Activated CD4-positive, alpha-beta T cell treated with anti-CD3 and anti-CD28 coated beads for 36 hours (primary cell): ENCODE data around the gene TMX4. TPM values are rescaled to one million over a fixed set of nuclear protein-coding genes. Genes with fewer than 3 reads are reported as not detected.
"Not testable (repeated sequence)": the region's sequence is repeated elsewhere in the genome, so short reads cannot be mapped to it uniquely, and the experiment has no call there.

ENCODE experiments used
- ATAC-seq: fragments of 200-7000 bp; cut with Tn5 transposase; one replicate; pipeline ENCODE4 v1.10.0; 2021; ENCODE audit warnings: mild to moderate bottlenecking, moderate library complexity
- CTCF ChIA-PET: fragments of 350-600 bp; sonication (Branson Sonifier 250); formaldehyde crosslinking; loops from one replicate; lab custom pipeline; 2021; ENCODE audit warnings: antibody characterized with exemption; lab: Charles Lee
- POLR2A ChIA-PET: fragments of 350-600 bp; sonication (Branson Sonifier 250); formaldehyde crosslinking; loops from one replicate; lab custom pipeline; 2021; ENCODE audit warnings: antibody characterized with exemption, inconsistent platforms; lab: Charles Lee
- DNase-seq: peaks from one replicate; pipeline ENCODE4 v3.0.0-alpha.2; 2020
- H3K27ac Mint-ChIP-seq: one replicate; pipeline ENCODE4 v1.8.0; 2021; ENCODE audit warnings: mixed read lengths
- H3K27me3 Mint-ChIP-seq: one replicate; pipeline ENCODE4 v1.8.0; 2021; ENCODE audit warnings: mixed read lengths
- H3K36me3 Mint-ChIP-seq: one replicate; pipeline ENCODE4 v1.8.0; 2021; ENCODE audit warnings: low read depth, mixed read lengths
- H3K4me1 Mint-ChIP-seq: one replicate; pipeline ENCODE4 v1.8.0; 2021; ENCODE audit warnings: mixed read lengths
- H3K4me3 Mint-ChIP-seq: one replicate; pipeline ENCODE4 v1.8.0; 2021; ENCODE audit warnings: mild to moderate bottlenecking, moderate library complexity, mixed read lengths
- H3K9me3 Mint-ChIP-seq: one replicate; pipeline ENCODE4 v1.8.0; 2021; ENCODE audit warnings: low read depth, mixed read lengths
- intact Hi-C, 2 experiments: fragments of 100-400 bp; cut with DNase I in 1 of 2; cut with micrococcal nuclease in 1 of 2; formaldehyde crosslinking; loops; one replicate each; pipeline versions ENCODE4 v1.14.2 to v1.15.1; 2022 to 2024; cut with DNase I, micrococcal nuclease
- total RNA-seq, 2 experiments: library from RNA; stranded (reverse); gene quantifications; one replicate each; pipeline ENCODE4 v1.2.3, GENCODE V29; 2021

TMX4 gene
- total RNA-seq, 2 experiments from 2014 or later: 19.2 to 25.9 TPM

GRCh38 chr20:7971536-7972280 lies 47.9 kb downstream of the TMX4 start:
- POLR2A ChIA-PET: no interaction called here
- H3K4me3 Mint-ChIP-seq: no peak overlapping the region
- no peak overlapping the region for H3K27ac Mint-ChIP-seq
- peaks cover 5% of the 10 kb centered on the region for H3K27me3 Mint-ChIP-seq
- no peaks in the 10 kb centered on the region for H3K4me1 Mint-ChIP-seq
- intact Hi-C loops: loop anchor here in 1 of 2 experiments (10.0 kb wide), 1 partner anchor 63 kb away; no protein-coding TSS in a partner anchor
- DNase-seq (no peak), ATAC-seq (no peak)
- no peaks in the 10 kb centered on the region for H3K9me3 Mint-ChIP-seq
- CTCF ChIA-PET: interaction anchor here (1.0 kb wide), 1 partner anchor 10 kb away, joined by 3 read pairs; no protein-coding TSS in a partner anchor
- H3K36me3 Mint-ChIP-seq: no peaks in the 10 kb centered on the region

GRCh38 chr20:7967199-7967844 lies 52.2 kb downstream of the TMX4 start:
- peaks cover 8% of the 10 kb centered on the region for H3K27me3 Mint-ChIP-seq
- ChIA-PET CTCF (interaction anchor here (0.6 kb wide), 1 partner anchor 475 kb away, joined by 3 read pairs; no protein-coding TSS in a partner anchor), POLR2A (no interaction called here)
- DNase-seq (no peak), ATAC-seq (no peak)
- no peaks in the 10 kb centered on the region for H3K4me1 Mint-ChIP-seq
- no peak overlapping the region for H3K4me3 Mint-ChIP-seq
- no peaks in the 10 kb centered on the region for H3K36me3 Mint-ChIP-seq
- no peak overlapping the region for H3K27ac Mint-ChIP-seq
- H3K9me3 Mint-ChIP-seq: no peaks in the 10 kb centered on the region
- intact Hi-C loops: no loop called here

GRCh38 chr20:7966176-7966575 lies 53.4 kb downstream of the TMX4 start:
- ChIA-PET CTCF (no interaction called here), POLR2A (no interaction called here)
- intact Hi-C loops: no loop called here
- no peaks in the 10 kb centered on the region for H3K36me3 Mint-ChIP-seq
- no peak for DNase-seq
- H3K27me3 Mint-ChIP-seq: peaks cover 8% of the 10 kb centered on the region
- ATAC-seq: no peak
- no peak overlapping the region for H3K4me3 Mint-ChIP-seq
- no peaks in the 10 kb centered on the region for H3K4me1 Mint-ChIP-seq
- no peaks in the 10 kb centered on the region for H3K9me3 Mint-ChIP-seq
- no peak overlapping the region for H3K27ac Mint-ChIP-seq

GRCh38 chr20:7959484-7959883 lies 60.1 kb downstream of the TMX4 start:
- intact Hi-C loops: no loop called here
- no peak for ATAC-seq
- Mint-ChIP-seq H3K27me3 (peaks cover 23% of the 10 kb centered on the region), H3K9me3 (peaks cover 8% of the 10 kb centered on the region), H3K4me1 (no peaks in the 10 kb centered on the region), H3K36me3 (no peaks in the 10 kb centered on the region), H3K27ac (no peak overlapping the region), H3K4me3 (no peak overlapping the region)
- no peak for DNase-seq
- CTCF ChIA-PET: no interaction called here
- POLR2A ChIA-PET: no interaction called here

- H3K36me3 Mint-ChIP-seq, H3K4me1 Mint-ChIP-seq, intact Hi-C loops, POLR2A ChIA-PET, ATAC-seq, DNase-seq, H3K27ac Mint-ChIP-seq, H3K4me3 Mint-ChIP-seq, CTCF ChIA-PET: not testable (repeated sequence)
- Mint-ChIP-seq H3K27me3 (peaks cover 35% of the 10 kb centered on the region), H3K9me3 (peaks cover 15% of the 10 kb centered on the region)
These were observed 63.0 kb downstream of the TMX4 start for GRCh38 chr20:7956561-7956960.

GRCh38 chr20:7950387-7950786 lies 69.2 kb downstream of the TMX4 start:
- no peak overlapping the region for H3K4me3 Mint-ChIP-seq
- no peak for DNase-seq
- peaks cover 23% of the 10 kb centered on the region for H3K27me3 Mint-ChIP-seq
- CTCF ChIA-PET: no interaction called here
- POLR2A ChIA-PET: no interaction called here
- H3K27ac Mint-ChIP-seq: no peak overlapping the region
- no peak for ATAC-seq
- peaks cover 19% of the 10 kb centered on the region for H3K9me3 Mint-ChIP-seq
- no peaks in the 10 kb centered on the region for H3K4me1 Mint-ChIP-seq
- peaks cover 2% of the 10 kb centered on the region for H3K36me3 Mint-ChIP-seq
- intact Hi-C loops: no loop called here

- Mint-ChIP-seq H3K27me3 (peaks cover 7% of the 10 kb centered on the region), H3K27ac (no peak overlapping the region), H3K36me3 (no peaks in the 10 kb centered on the region), H3K4me3 (no peak overlapping the region), H3K4me1 (no peaks in the 10 kb centered on the region), H3K9me3 (peaks cover 12% of the 10 kb centered on the region)
- DNase-seq (no peak), ATAC-seq (no peak)
- intact Hi-C loops: no loop called here
- POLR2A ChIA-PET: no interaction called here
- CTCF ChIA-PET: no interaction called here
These were observed 75.7 kb downstream of the TMX4 start for GRCh38 chr20:7943891-7944290.

GRCh38 chr20:7940341-7940740 lies 79.2 kb downstream of the TMX4 start, which contains the start of gene HAO1:
TSS of gene HAO1 (minus strand) at chr20:7940458. CDS start at chr20:7940422, 36 bp downstream.
- H3K36me3 Mint-ChIP-seq: no peaks in the 10 kb centered on the region
- H3K4me3 Mint-ChIP-seq: no peak within 1 kb of the TSS
- intact Hi-C loops: no loop called here
- peaks cover 7% of the 10 kb centered on the region for H3K27me3 Mint-ChIP-seq
- ChIA-PET POLR2A (no interaction called here), CTCF (no interaction called here)
- H3K4me1 Mint-ChIP-seq: no peaks in the 10 kb centered on the region
- no peak for DNase-seq
- H3K27ac Mint-ChIP-seq: no peak within 1 kb of the TSS
- no peaks in the 10 kb centered on the region for H3K9me3 Mint-ChIP-seq
- ATAC-seq: no peak

GRCh38 chr20:7939663-7940062 lies 79.9 kb downstream of the TMX4 start:
- Mint-ChIP-seq H3K4me3 (no peak overlapping the region), H3K27ac (no peak overlapping the region), H3K27me3 (peaks cover 10% of the 10 kb centered on the region), H3K4me1 (no peaks in the 10 kb centered on the region), H3K36me3 (no peaks in the 10 kb centered on the region), H3K9me3 (no peaks in the 10 kb centered on the region)
- ChIA-PET POLR2A (no interaction called here), CTCF (interaction anchor here (5.6 kb wide), 1 partner anchor 782 kb away, joined by 55 read pairs; no protein-coding TSS in a partner anchor)
- DNase-seq (no peak), ATAC-seq (no peak)
- intact Hi-C loops: loop anchor here in 1 of 2 experiments (5.0 to 10.0 kb wide), 2 partner anchors 103 to 155 kb away; no protein-coding TSS in a partner anchor

- Mint-ChIP-seq H3K4me3 (no peak overlapping the region), H3K27ac (no peak overlapping the region), H3K27me3 (peaks cover 17% of the 10 kb centered on the region), H3K9me3 (no peaks in the 10 kb centered on the region), H3K4me1 (no peaks in the 10 kb centered on the region), H3K36me3 (no peaks in the 10 kb centered on the region)
- no peak for DNase-seq
- POLR2A ChIA-PET: no interaction called here
- CTCF ChIA-PET: interaction anchor here (0.7 to 5.6 kb wide), 2 partner anchors 128 to 784 kb away, joined by 3 to 55 read pairs; no protein-coding TSS in a partner anchor
- ATAC-seq: no peak
- intact Hi-C loops: loop anchor here in 1 of 2 experiments (5.0 to 10.0 kb wide), 2 partner anchors 104 to 157 kb away; no protein-coding TSS in a partner anchor
These were observed 81.5 kb downstream of the TMX4 start for GRCh38 chr20:7938058-7938457.

GRCh38 chr20:7937328-7937727 lies 82.2 kb downstream of the TMX4 start:
- CTCF ChIA-PET: interaction anchor here (1.4 to 5.6 kb wide), 3 partner anchors 12 to 784 kb away, joined by 4 to 55 read pairs (median 5); no protein-coding TSS in a partner anchor
- H3K4me1 Mint-ChIP-seq: no peaks in the 10 kb centered on the region
- no peak overlapping the region for H3K27ac Mint-ChIP-seq
- POLR2A ChIA-PET: no interaction called here
- H3K27me3 Mint-ChIP-seq: peaks cover 17% of the 10 kb centered on the region
- no peaks in the 10 kb centered on the region for H3K36me3 Mint-ChIP-seq
- H3K4me3 Mint-ChIP-seq: no peak overlapping the region
- intact Hi-C loops: loop anchor here in 1 of 2 experiments (2.0 to 10.0 kb wide), 3 partner anchors 43 to 157 kb away; no protein-coding TSS in a partner anchor
- no peaks in the 10 kb centered on the region for H3K9me3 Mint-ChIP-seq
- no peak for ATAC-seq
- DNase-seq: no peak
